Measurements from ENCODE around the gene CABCOCO1. TPM values are rescaled to one million over a fixed set of nuclear protein-coding genes. Genes with fewer than 3 reads are reported as not detected.

The CABCOCO1 gene
- total RNA-seq (2013; cell fraction: nucleolus; rRNA removed) = not detected in 2 replicates
- total RNA-seq (2014; rRNA removed) (not detected in 2 replicates), total RNA-seq (2014; rRNA removed; fragmentation: Illumina TruSeq; extraction: Trizol) (not detected in 2 replicates), total RNA-seq (2021) (not detected in 2 replicates), polyA plus RNA-seq (2011; rRNA removed) (not detected in 2 replicates), polyA plus RNA-seq (2014; fragmentation: Illumina TruSeq; extraction: Trizol) (not detected in 2 replicates), polyA plus RNA-seq (2014; fragmentation: Nextera tagmentation; extraction: Ambion mirVana) (not detected), polyA plus RNA-seq (2014; rRNA removed) (not detected in 2 replicates), polyA plus RNA-seq (2016; fragmentation: Nextera tagmentation; extraction: Ambion mirVana) (not detected), polyA minus RNA-seq (2011; rRNA and poly(A)+ RNA removed) (not detected in 2 replicates), Bru-seq, nascent RNA (percentile 1 among the genes with signal in this experiment), BruChase-seq, experiment 1, labeled RNA remaining after a 6-hour chase (not detected), BruChase-seq, experiment 2, labeled RNA remaining after a 2-hour chase (not detected)
- polyA plus RNA-seq (2011; ENCODE audit: low read depth) = not detected
- not detected in 2 replicates for polyA plus RNA-seq (2011; cell fraction: cytosol; rRNA removed)
- not detected in 2 replicates for polyA plus RNA-seq (2011; cell fraction: nucleus; rRNA removed)
- not detected in 2 replicates for polyA plus RNA-seq (2012)
- not detected in 2 replicates for polyA minus RNA-seq (2011; cell fraction: cytosol; rRNA and poly(A)+ RNA removed)
- not detected in 2 replicates for polyA minus RNA-seq (2011; cell fraction: nucleus; rRNA and poly(A)+ RNA removed)
- long read RNA-seq, experiment 1 = 0 reads
- long read RNA-seq, experiment 2 = 0 reads

- 46% methylated on average over 47 of the region's 51 CpGs for WGBS (ENCODE audit: insufficient coverage, insufficient replicate concordance, low lambda C conversion rate, missing lambda C conversion rate)
- Histone ChIP-seq H3K79me2 (ENCODE audit: control insufficient read depth, insufficient read depth, low read length) (no peaks in the 10 kb centered on the region), H3K27ac (ENCODE audit: control insufficient read depth, insufficient read depth) (no peak within 1 kb of the TSS), H3K9ac (ENCODE audit: control insufficient read depth, insufficient read depth, low read length) (no peak within 1 kb of the TSS), H3K36me3 (ENCODE audit: control insufficient read depth in 2 of 2, insufficient read depth in 2 of 2, low read length in 1 of 2) (no peaks in the 10 kb centered on the region), H3K4me3 (no peak within 1 kb of the TSS), H3K4me1 (ENCODE audit: control insufficient read depth, insufficient read depth, low read length) (no peaks in the 10 kb centered on the region), H4K20me1 (ENCODE audit: control insufficient read depth, insufficient read depth) (no peaks in the 10 kb centered on the region), H3K9me3 (replicated peaks; ENCODE audit: control insufficient read depth, insufficient read depth, low read length) (no peaks in the 10 kb centered on the region), H2AFZ (ENCODE audit: control insufficient read depth, low read depth, low read length) (no peak within 1 kb of the TSS), H3K27me3 (replicated peaks in 1 of 2; ENCODE audit: control insufficient read depth in 2 of 2, insufficient read depth in 2 of 2, low read length in 1 of 2) (peaks cover 0 to 3% of the 10 kb centered on the region in 2 experiments; a peak in 1 of 4 replicates), H3K4me2 (ENCODE audit: control insufficient read depth, insufficient read depth) (no peak within 1 kb of the TSS)
- in situ Hi-C loops (cut with MboI) (no loop called here), intact Hi-C loops (cut with micrococcal nuclease; ENCODE audit: unreplicated experiment) (no loop called here)
- no peak for ATAC-seq
- DNase-seq (ENCODE audit: low read depth, low spot score) = no peak
- ChIA-PET SMC1A (ENCODE audit: uncharacterized antibody, unreplicated experiment) (no interaction called here), POLR2A (no interaction called here), RAD21 (ENCODE audit: unreplicated experiment) (no interaction called here), CTCF (no interaction called here)
- no peak for FAIRE-seq
- no TSS peak for BruUV-seq (replicated peaks)
- TF ChIP-seq EP300 (IDR thresholded peaks at IDR 0.05; ENCODE audit: borderline replicate concordance in 1 of 2, control insufficient read depth in 1 of 2, low read depth in 2 of 2, low read length in 2 of 2) (no peak), IKZF2 (IDR thresholded peaks at IDR 0.05) (no peak), ZNF622 (IDR thresholded peaks at IDR 0.05) (no peak), PAX5 (IDR thresholded peaks at IDR 0.05; ENCODE audit: borderline replicate concordance, low read depth, low read length) (no peak)
- TF ChIP-seq, protein P1, sequence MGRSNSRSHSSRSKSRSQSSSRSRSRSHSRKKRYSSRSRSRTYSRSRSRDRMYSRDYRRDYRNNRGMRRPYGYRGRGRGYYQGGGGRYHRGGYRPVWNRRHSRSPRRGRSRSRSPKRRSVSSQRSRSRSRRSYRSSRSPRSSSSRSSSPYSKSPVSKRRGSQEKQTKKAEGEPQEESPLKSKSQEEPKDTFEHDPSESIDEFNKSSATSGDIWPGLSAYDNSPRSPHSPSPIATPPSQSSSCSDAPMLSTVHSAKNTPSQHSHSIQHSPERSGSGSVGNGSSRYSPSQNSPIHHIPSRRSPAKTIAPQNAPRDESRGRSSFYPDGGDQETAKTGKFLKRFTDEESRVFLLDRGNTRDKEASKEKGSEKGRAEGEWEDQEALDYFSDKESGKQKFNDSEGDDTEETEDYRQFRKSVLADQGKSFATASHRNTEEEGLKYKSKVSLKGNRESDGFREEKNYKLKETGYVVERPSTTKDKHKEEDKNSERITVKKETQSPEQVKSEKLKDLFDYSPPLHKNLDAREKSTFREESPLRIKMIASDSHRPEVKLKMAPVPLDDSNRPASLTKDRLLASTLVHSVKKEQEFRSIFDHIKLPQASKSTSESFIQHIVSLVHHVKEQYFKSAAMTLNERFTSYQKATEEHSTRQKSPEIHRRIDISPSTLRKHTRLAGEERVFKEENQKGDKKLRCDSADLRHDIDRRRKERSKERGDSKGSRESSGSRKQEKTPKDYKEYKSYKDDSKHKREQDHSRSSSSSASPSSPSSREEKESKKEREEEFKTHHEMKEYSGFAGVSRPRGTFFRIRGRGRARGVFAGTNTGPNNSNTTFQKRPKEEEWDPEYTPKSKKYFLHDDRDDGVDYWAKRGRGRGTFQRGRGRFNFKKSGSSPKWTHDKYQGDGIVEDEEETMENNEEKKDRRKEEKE (IDR thresholded peaks at IDR 0.05) = no peak
These were observed at the start of gene CABCOCO1 for GRCh38 chr10:61662794-61663259. CABCOCO1 (plus strand) TSS chr10:61662929; CDS start chr10:61662973, 44 bp downstream.
